HG03135 (cell line): Measurements from ENCODE around the gene HIGD1B.

Source experiments
- ATAC-seq: cut with Tn5 transposase; IDR thresholded peaks from one replicate; pipeline ENCODE4 v1.9.1; 2021; ENCODE audit warnings: mild to moderate bottlenecking, moderate library complexity; ENCODE audit not compliant: unreplicated experiment

HIGD1B gene

GRCh38 chr17:44877121-44877520 is 29.4 kb downstream of the HIGD1B start:
- no peak for ATAC-seq

- no peak for ATAC-seq
Measured at GRCh38 chr17:44878627-44879221, 31.0 kb downstream of the HIGD1B start.

- ATAC-seq, result no peak
Measured at GRCh38 chr17:44879376-44879775, 31.7 kb downstream of the HIGD1B start.

GRCh38 chr17:44880062-44880461 is 32.4 kb downstream of the HIGD1B start:
- ATAC-seq, result no peak

- ATAC-seq, result no peak
Measured at GRCh38 chr17:44881145-44881544, 33.5 kb downstream of the HIGD1B start.

- ATAC-seq, result no peak
Measured at GRCh38 chr17:44884941-44885340, 37.3 kb downstream of the HIGD1B start.

GRCh38 chr17:44887016-44887415 is 39.3 kb downstream of the HIGD1B start:
- ATAC-seq, result no peak

GRCh38 chr17:44887971-44888954 is 40.6 kb downstream of the HIGD1B start:
- no peak for ATAC-seq

- ATAC-seq, result no peak
Measured at GRCh38 chr17:44889003-44889402, 41.3 kb downstream of the HIGD1B start.

GRCh38 chr17:44892250-44892649 is 44.6 kb downstream of the HIGD1B start:
- no peak for ATAC-seq

GRCh38 chr17:44894642-44895041 is 47.0 kb downstream of the HIGD1B start:
- ATAC-seq, result no peak

GRCh38 chr17:44898768-44899073 is 51.0 kb downstream of the HIGD1B start:
- ATAC-seq, result peak; percentile 30

GRCh38 chr17:44899074-44899782 is 51.5 kb downstream of the HIGD1B start, which contains the start of gene EFTUD2:
Gene EFTUD2 (minus strand): TSS chr17:44899445. CDS start chr17:44894521, 4,924 bp downstream.
- peak; percentile 70 for ATAC-seq
